ENCODE measurements around the gene CRHR1. TPM values are rescaled to one million over a fixed set of nuclear protein-coding genes. Genes with fewer than 3 reads are reported as not detected.
A peak's percentile ranks its signal among the peaks of the same experiment; 100 is the strongest.

CRHR1 gene
- total and polyA plus RNA-seq, 2 of the 4 experiments (the other 2 are of a cell fraction), result not detected

- no peak overlapping the region for H4K91ac ChIP-seq (ENCODE audit: insufficient read depth, low read depth, low read length)
- dilution Hi-C loops (cut with HindIII; ENCODE audit: low sequenced_read_pairs, unreplicated experiment) (loop anchor here (25.0 kb wide), 1 partner anchor 233 kb away; no protein-coding TSS in a partner anchor), intact Hi-C loops (cut with micrococcal nuclease) (no loop called here), in situ Hi-C loops (cut with MboI; ENCODE audit: low sequenced_read_pairs) (no loop called here)
- H3K4me3 ChIP-seq (ENCODE audit: insufficient read depth, low read depth, low read length), result no peak overlapping the region
- no peaks in the 10 kb centered on the region for H3K4me1 ChIP-seq (ENCODE audit: control insufficient read depth, insufficient read depth, low read length)
- H3K9me1 ChIP-seq (ENCODE audit: insufficient read depth, low read length), result no peaks in the 10 kb centered on the region
- no peak overlapping the region for H3K27ac ChIP-seq (ENCODE audit: insufficient read depth, low read length)
- no peak overlapping the region for H2AK9ac ChIP-seq (replicated peaks; ENCODE audit: low read depth, low read length, poor library complexity)
- no peak overlapping the region for H3K23ac ChIP-seq (ENCODE audit: low read depth, low read length)
- H3K27me3 ChIP-seq (ENCODE audit: control insufficient read depth, insufficient read depth, low read length), result peaks cover 17% of the 10 kb centered on the region
- no peak overlapping the region for H3K9ac ChIP-seq (ENCODE audit: low read depth, low read length)
- no peak overlapping the region for H3K4me2 ChIP-seq (ENCODE audit: low read depth, low read length)
- H3K9me3 ChIP-seq (ENCODE audit: control insufficient read depth, insufficient read depth, low read length), result no peaks in the 10 kb centered on the region
- BruUV-seq (replicated peaks), result no TSS peak
- peak; percentile 4 for DNase-seq
- no peak; the same call in 1 of the 2 replicates for ATAC-seq (ENCODE audit: low read depth)
- no CpG with 5 or more reads among the region's 14 CpGs for WGBS, 2 experiments (ENCODE audit: extremely low coverage in 2 of 2, insufficient read length in 1 of 2)
- H2AFZ ChIP-seq (replicated peaks; ENCODE audit: low read length, poor library complexity), result no peak overlapping the region
- POLR2A ChIA-PET (ENCODE audit: unreplicated experiment), result no interaction called here
- CTCF ChIA-PET, result no interaction called here
- no peak overlapping the region for H4K8ac ChIP-seq (ENCODE audit: low read depth in 2 of 2, low read length in 2 of 2)
- no peak overlapping the region for H2BK5ac ChIP-seq (ENCODE audit: low read depth, low read length, poor library complexity, severe bottlenecking)
- no peak overlapping the region for H2BK120ac ChIP-seq (ENCODE audit: low read depth, low read length)
- H3K56ac ChIP-seq (ENCODE audit: extremely low read depth, insufficient read depth, low read length), result no peak overlapping the region
- no peak overlapping the region for H3K14ac ChIP-seq (replicated peaks; ENCODE audit: low read depth, low read length)
- no peak overlapping the region for H4K5ac ChIP-seq (ENCODE audit: low read depth, low read length)
- H3K79me1 ChIP-seq (ENCODE audit: low read depth in 1 of 2, low read length in 2 of 2), result no peaks in the 10 kb centered on the region
- H2BK15ac ChIP-seq (ENCODE audit: low read depth, low read length), result no peak overlapping the region
- H3K4ac ChIP-seq (ENCODE audit: low read depth, low read length), result no peak overlapping the region
- H3K36me3 ChIP-seq (ENCODE audit: control insufficient read depth, insufficient read depth, low read length), result no peaks in the 10 kb centered on the region
- no peak overlapping the region for H2AK5ac ChIP-seq (ENCODE audit: low read depth, low read length)
- TF ChIP-seq SMC3 (IDR thresholded peaks at IDR 0.05; ENCODE audit: low read depth, low read length), result no peak
- no peak for TF ChIP-seq FOS (IDR thresholded peaks at IDR 0.05; ENCODE audit: low read depth, low read length)
- no peak for TF ChIP-seq NFE2L2 (IDR thresholded peaks at IDR 0.05; ENCODE audit: low read depth, low read length)
- no peak for TF ChIP-seq MAFK (IDR thresholded peaks at IDR 0.05; ENCODE audit: low read depth, low read length)
- no peak for TF ChIP-seq CEBPB (IDR thresholded peaks at IDR 0.05; ENCODE audit: low read depth, low read length)
- no peak for TF ChIP-seq CTCF (conservative IDR thresholded peaks at IDR 0.05; ENCODE audit: low read depth, low read length)
- no peak for TF ChIP-seq MAZ (IDR thresholded peaks at IDR 0.05; ENCODE audit: borderline replicate concordance, low read depth, low read length)
- TF ChIP-seq POLR2A (IDR thresholded peaks at IDR 0.05; ENCODE audit: low read depth, low read length), result no peak
- no peak for TF ChIP-seq RCOR1 (IDR thresholded peaks at IDR 0.05; ENCODE audit: insufficient replicate concordance, low read length)
- no peak for TF ChIP-seq USF2 (IDR thresholded peaks at IDR 0.05; ENCODE audit: low read depth, low read length)
- TF ChIP-seq ELK1 (IDR thresholded peaks at IDR 0.05; ENCODE audit: borderline replicate concordance, low read depth, low read length), result no peak
- TF ChIP-seq MXI1 (IDR thresholded peaks at IDR 0.05; ENCODE audit: borderline replicate concordance, low read depth, low read length), result no peak
- no peak for TF ChIP-seq BHLHE40 (IDR thresholded peaks at IDR 0.05; ENCODE audit: low read depth, low read length)
- TF ChIP-seq RFX5 (IDR thresholded peaks at IDR 0.05; ENCODE audit: low read depth, low read length), result no peak
- TF ChIP-seq CHD1 (IDR thresholded peaks at IDR 0.05; ENCODE audit: low read depth, low read length), result no peak
- no peak for TF ChIP-seq RAD21 (IDR thresholded peaks at IDR 0.05; ENCODE audit: low read length)
- no peaks in the 10 kb centered on the region for H4K20me1 ChIP-seq (ENCODE audit: insufficient read depth, low read length)
- H3K18ac ChIP-seq (ENCODE audit: low read depth, low read length), result no peak overlapping the region
- H2BK20ac ChIP-seq (ENCODE audit: low read depth, low read length), result no peak overlapping the region
Measured at GRCh38 chr17:45869676-45870341, 85.7 kb downstream of the CRHR1 start.
